GM19328 (cell line): Measurements from ENCODE around the gene PRR11.
"Not testable (repeated sequence)": the region's sequence is repeated elsewhere in the genome, so short reads cannot be mapped to it uniquely, and the experiment has no call there.

Experiments used
- ATAC-seq: cut with Tn5 transposase; IDR thresholded peaks from one replicate; pipeline ENCODE4 v1.9.1; 2021; ENCODE audit warnings: mild to moderate bottlenecking, moderate library complexity; ENCODE audit not compliant: unreplicated experiment

Gene PRR11

DNA sequence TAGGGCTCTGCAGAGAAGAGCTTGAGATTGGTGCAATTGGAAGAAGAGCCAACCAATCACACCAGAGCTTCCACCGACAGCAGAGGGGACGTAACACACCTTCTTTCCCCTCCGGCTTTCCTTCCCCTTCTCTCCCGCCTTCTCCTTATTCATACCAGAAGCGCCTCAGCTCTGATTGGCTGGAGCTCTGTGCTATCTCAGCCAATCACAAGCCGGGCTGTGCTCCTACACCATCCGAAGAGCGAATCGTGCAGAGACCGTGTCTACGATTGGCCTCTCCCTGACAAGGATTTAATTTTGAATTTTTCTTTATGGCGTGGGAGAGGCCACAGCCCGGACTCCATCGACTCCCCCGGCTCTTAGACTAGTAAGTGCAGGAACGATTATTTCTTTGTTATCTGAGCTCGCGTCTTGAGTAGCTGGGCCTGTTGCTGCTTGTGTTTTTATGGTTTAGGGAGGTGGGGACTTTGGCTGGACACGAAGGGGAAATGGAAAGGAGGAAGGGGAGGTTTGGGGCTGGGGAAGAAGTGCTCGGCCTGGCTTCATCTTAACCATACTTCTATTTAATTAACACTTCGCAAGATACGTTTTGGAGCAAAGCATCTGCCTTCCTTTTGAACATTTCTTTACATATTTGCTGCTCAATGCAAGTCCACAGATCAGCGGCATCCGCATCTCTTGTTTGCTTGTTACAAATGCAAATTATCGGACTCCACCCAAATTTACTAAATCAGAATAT, at the start of gene PRR11:
Gene PRR11, plus strand, starts transcription at position 308 of the 739 bp plus-strand sequence. CDS start 14,007 bp downstream, outside the sequence.
- ATAC-seq: peak; percentile 84

DNA sequence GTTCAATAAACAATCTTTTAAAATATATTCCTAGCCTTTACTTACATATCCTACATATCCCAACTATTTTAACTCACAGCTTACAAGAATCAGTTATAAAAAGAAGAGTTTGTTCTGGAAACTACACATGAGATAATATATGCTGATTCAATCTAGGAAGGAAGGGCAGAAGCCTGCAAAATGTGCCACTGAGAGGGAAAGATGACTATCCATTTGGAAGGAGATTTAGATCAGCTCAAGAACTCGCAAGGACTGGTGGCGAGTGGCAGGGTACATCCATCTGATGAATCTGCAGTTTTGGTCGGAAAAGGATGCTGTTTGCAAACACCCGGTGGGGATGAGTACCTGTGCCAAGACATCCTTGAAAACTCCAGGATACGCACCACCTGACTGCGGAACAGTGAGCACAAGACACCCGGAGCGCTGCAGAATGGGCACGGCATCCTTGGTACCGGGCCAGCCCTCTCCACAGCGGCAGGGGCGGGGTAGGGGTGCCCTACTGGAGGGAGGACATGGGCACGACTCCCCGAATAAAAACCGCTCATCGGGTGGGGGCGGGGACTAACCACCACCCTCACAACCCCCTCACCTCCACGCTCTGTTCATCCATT, 49.6 kb upstream of the PRR11 start:
- peak; percentile 8 for ATAC-seq

DNA sequence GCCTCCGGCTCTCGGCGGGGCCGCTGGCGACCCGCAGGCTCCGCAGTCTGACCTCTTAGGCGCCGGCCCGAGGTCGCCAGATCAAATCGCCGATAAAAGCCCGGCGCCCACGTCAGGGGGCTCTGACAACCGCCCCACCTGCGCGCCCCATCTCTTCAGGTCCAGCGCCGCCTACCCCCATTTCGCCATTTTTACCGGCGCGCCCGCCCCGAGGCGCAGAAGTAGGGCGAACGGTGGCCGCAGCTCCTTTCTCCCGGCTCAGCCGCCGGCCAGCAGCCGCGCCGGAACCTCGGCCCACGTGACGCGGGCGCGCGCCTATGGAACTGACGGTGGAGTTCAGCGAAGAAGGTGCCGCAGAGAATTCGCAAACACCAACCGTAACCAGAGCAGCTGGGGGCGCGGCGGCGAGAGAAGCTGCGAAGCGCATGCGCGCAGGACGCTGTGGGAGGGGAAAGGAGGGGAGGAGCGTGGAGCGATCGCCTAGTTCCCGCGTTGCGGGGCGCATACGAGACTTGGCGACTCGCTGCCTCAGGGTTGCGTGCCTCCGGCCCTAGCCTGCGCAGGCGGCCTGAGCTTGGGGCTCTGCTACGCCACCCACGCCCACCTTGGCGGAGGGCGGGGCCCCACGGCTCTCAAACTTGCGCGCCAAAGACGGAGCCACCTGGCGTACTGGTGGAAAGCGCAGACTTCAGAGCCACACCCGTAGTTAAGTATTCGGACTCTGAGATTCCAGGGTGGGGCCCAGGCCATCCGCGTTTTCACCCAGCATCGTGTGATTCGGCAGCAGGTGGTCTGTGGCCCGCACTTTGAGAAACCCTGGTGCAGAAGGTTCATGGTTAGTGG, 48.9 kb upstream of the PRR11 start, which contains the start of gene TRIM37:
Gene TRIM37, minus strand, starts transcription at position 418 of the 843 bp plus-strand sequence. CDS start 419 bp downstream, outside the sequence.
- ATAC-seq: peak; percentile 90

DNA sequence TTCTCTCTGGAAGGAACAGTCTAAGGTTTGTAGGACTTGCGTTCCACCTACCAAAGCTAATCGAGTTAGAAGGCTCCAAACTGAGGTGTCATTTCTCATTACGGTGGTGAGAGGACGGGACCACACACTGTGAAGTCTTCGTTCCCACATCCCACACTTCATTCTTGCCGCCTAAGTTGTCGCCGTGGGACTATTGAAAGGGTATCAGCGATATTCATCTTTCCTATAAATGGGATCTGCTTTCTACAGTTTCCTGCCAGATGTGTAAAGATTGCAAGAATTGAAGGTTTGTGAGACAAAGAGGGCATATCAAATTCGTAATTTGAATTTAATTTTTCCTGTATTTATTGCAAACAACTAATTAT, 48.3 kb upstream of the PRR11 start:
- ATAC-seq: no peak

DNA sequence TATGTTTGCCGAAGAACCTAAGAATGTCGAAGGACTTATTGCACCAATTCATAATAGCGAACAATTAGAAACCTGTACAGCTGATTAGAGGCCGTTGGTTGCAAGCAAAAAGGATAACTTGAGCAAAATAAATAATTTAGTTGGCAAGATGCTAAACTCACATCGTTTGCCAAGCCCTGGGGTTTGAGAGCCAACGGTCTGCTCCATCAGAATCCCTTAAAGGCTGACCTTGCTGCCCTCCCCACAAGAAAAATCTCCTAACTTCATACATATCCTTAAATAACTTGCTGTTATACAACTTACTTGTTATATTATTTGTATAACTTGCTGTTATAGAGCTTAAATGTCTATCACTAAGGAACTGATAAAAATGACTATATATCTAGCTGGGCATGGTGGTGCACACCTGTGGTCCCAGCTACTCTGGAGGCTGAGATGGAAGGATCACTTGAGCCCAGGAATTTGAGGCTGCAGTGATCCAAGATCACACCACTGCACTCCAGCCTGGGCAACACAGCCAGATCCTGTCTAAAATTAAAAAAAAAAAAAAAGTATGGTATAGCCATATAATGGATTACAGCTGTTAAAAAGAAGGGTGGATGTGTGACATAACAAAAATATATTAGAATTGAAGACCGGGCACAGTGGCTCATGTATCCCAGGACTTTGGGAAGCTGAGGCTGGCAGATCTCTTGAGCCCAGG, 47.0 kb upstream of the PRR11 start:
- no peak for ATAC-seq

DNA sequence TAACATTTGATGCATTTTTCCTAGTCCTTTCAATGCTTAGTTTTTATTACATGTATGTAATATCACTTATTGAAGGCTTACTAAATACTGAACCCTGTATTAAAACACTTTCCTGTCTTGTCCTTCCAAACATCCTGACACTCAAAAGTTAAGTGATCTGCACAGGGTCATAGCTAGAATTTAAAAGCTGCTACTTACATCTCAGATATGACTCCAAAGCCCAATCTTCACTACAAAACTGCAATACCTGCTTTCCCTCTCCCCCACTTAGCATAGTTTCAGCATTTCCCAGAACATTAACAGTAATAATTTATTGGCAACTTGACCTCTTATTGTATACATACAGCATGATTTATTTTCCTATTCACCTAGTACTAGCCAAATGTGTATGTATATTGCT, 44.6 kb upstream of the PRR11 start:
- no peak for ATAC-seq

DNA sequence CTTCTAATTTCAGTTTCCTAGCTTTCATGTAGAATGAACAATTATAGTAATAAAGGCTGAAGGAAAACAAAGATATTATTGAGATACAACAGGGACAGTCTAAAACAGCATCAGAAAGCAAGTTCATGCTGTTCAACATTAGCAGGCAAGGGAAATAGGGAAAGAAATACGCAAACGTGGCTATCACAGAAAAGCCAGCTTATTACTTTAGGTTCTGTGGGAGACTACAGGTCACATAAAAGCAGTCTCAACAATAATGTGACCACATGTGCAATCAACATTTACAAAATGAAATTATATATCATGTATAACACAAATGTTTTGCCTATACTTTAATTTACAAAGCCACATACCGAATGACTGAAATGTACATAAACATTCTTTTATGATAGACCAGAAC, 44.0 kb upstream of the PRR11 start:
- no peak for ATAC-seq

DNA sequence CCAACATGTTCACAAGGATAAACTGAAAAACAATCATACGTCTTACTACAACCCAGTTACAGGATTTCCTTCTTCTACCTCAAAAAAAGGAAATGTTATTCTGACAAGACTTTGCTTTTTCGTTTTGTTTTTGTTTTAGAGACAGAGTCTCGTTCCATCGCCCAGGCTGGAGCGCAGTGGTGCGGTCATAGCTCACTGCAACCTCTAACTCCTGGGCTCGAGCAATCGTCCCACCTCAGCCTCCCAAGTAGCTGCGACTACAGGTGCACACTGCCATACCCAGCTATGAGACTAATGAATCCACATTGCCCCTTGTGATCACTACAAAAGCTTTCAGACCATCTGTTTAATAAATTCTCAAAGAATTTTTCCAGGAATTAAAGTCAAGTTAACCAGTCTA, 40.1 kb upstream of the PRR11 start:
- no peak for ATAC-seq

DNA sequence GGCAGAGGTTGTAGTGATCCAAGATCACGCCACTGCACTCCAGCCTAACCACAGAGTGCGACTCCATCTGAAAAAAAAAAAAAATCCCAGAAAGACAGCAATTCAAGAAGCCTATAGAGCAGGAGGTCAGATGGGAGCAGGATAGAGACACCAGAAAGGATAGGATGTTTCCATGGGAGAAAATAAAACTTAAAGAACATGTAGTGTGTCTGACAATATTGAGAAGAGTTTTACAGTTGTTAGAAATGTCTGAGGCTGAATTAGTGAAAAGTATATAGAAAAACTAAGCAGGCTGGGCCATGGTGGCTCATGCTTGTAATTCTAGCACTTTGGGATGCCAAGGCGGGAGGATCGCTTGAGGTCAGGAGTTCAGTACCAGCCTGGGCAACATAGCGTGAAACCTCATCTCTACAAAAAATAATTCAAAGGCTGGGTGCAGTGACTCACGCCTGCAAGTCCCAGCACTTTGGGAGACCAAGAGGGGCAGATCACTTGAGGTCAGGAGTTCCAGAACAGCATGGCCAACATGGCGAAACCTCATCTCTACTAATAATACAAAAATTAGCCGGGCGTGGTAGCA, 33.6 kb upstream of the PRR11 start:
- no peak for ATAC-seq

DNA sequence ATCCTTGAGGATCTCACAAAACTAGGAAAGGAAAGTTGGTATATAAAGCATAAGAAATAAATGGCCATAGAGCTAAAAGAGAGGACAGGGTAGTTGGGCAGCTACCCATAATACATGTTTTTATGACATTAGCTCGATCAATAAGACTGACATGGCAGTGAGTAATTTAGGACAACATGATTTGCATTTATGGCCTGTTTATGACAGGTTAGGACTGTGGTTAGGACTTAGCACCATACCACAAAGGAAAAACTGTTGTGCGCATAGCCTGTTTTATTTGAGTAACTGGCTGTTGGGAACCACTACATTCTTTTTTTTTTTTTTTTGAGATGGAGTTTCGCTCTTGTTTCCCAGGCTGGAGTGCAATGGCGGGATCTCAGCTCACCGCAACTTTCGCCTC, 30.9 kb upstream of the PRR11 start:
- no peak for ATAC-seq

DNA sequence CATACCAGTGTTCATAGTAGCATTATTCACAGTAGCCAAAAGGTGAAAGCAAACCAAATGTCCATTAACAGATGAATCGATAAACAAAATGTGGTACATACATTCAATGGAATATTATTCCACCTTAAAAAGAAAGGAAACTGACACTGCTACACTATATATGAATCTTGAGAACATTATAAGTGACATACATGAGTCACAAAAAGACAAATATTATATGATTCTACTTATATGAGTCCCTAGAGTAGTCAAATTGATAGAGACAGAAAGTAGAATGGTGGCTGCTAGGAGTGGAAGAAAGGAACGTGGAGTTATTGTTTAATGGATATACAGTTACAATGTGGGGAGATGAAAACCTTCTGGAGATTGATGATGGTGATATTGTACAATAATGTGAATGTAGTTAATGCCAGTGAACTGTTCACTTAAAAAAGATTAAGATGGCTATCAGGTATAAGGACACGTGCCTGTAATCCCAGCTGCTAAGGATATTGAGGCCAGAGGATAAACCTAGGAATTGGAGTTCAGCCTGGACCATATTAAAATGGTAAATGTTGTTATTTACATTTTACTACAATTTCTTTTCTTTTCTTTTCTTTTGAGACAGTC, 28.6 kb upstream of the PRR11 start:
- no peak for ATAC-seq

DNA sequence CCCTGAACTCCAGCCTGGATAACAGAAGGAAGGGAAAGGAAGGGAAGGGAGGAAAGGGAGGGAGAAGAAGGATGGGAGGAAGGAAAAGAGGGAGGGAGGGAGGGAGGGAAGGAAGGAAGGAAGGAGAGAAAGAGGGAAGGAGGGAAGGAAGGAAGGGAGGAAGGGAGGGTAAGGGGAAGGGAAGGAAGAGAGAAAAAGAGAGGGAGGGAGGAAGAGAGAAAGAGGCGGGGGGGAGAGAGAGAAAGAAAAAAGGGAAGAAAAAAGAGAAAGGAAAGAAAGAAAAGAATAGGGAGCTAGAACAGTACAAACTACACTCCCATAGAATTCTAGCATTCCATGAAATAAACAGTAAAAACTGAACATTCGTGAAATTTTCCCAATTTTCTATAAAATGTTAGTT, 25.7 kb upstream of the PRR11 start:
- no peak for ATAC-seq

DNA sequence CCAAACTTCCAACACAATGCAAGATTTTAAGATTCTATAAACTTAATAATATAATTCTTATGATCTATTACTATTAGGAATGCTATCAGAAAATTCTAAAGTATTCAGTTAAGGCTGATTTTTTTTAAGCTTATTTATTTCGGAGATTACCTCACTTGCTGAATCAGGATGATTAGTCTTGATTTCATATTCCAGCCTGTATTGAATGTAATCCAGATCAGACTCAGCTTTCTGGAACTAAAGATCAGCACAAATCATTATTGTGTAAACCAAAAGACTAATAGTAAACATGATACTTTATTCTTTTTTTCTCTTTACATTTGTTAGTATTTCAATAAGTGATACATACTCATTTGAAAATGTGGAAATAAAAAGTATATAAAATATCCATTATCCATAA, 24.4 kb upstream of the PRR11 start:
- ATAC-seq: no peak

DNA sequence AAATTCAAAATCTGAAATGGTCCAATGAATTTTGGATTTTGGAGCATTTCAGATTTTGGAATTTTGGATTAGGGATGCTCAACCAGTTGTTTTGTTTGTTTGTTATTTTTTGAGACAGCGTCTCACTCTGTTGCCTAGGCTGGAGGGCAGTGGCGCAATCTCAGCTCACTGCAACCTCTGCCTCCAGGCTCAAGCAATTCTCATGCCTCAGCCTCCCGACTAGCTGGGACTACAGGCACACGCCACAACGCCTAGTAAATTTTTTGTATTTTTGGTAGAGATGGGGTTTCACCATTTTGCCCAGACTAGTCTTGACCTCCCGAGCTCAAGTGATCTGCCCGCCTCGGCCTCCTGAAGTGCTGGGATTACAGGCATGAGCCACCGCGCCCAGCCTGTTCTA, 17.2 kb upstream of the PRR11 start:
- ATAC-seq: not testable (repeated sequence)

DNA sequence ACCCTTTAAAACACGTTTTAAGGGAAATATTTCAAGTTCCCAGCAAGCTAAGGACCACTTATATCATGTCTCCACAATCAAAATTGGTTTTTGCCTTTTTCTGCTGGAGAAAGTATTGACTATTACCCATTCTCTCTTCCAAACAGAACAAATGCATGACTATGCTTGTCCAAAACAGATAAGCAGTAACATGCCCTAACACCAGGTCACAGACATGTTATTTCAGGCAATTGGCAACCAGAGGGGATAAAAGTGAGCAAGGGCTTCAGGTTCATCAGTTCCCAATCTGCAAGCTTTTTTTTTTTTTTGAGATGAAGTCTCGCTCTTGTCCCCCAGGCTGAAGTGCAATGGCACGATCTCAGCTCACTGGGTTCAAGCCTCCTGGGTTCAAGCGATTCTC, 15.6 kb upstream of the PRR11 start:
- no peak for ATAC-seq

DNA sequence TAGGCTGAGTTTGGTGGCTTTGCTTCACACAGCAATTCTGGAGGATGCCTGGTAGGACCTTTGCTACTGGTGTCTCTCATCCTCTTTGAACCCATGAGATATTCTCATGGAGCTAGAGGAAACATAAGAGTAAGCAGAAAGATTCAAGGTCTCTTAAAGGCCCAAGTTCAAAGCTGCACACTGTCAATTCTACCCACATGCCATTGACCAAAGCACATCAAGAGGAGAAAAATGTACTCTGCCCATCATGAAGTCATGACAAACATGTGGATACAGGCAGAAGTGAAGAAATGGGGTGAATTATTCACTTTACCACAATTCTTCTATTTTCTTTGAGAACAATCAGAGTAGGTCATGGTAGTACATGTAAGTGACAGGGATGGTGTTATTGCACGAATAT, 13.7 kb upstream of the PRR11 start:
- ATAC-seq: no peak

DNA sequence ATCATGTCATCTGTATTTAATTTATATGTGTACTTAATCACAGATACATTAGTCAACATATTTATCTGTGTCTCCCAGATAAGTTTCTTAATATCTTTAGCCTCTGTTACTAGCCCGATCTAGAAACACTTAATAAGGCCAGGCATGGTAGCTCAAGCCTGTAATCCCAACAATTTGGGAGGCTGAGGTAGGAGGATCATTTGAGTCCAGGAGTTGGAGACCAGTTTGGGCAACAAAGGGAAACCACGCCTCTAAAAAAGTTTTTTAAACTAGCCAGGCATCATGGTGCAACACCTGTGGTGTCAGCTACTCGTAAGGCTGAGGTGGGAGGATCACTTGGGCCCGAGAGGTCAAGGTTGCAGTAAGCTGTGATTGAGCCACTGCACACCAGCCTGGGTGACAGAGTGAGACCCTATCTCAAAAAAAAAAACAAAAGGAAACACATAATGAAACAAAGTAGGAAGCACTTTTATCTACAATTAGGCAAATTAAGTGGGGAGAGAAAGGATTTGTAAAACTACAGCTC, 9.9 kb upstream of the PRR11 start:
- ATAC-seq: no peak

DNA sequence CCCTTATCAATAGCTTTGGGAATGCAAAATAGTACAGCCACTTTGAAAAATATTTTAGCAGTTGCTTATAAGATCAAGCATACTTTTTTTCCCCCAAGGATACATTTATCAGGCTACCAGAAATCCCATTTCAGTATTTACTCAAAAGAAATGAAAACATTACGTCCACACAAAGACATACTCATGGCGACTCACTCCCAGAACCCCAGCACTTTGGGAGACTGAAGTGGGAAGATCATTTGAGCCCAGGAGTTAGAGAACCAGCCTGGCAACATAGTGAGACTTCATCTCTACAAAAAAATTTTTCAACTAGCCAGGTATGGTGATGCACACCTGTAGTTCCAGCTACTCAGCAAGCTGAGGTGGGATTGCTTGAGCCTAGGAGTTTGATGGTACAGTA, 6.5 kb upstream of the PRR11 start:
- no peak for ATAC-seq

DNA sequence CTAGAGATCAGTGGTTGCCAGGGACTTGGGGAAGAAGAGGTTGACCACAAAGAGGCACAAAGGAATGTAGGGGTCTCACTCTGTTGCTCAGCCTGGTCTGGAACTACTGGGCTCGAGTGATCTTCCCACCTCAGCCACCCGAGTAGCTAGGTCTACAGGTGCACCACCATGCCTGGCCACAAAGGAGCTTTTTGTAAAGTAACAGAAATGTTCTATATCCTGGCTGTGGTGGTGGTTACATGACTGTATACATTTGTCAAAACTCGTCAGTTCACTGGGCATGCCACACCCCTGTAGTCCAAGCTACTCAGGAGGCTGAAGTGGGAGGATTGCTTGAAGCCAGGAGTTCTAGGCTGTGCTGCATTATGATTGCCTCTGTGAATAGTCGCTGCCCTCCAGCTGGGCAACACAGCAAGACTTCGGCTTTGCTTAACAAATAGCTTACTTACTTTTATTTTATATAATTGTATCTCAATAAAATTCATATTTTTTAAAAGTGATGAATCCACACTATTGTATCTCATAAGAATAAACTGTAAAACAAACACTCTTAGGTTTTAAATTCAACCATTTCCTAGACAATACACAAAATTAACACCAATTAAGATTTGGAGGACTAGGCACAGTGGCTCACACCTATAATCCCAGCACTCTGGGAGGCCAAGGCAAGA, 5.6 kb upstream of the PRR11 start:
- ATAC-seq: no peak

DNA sequence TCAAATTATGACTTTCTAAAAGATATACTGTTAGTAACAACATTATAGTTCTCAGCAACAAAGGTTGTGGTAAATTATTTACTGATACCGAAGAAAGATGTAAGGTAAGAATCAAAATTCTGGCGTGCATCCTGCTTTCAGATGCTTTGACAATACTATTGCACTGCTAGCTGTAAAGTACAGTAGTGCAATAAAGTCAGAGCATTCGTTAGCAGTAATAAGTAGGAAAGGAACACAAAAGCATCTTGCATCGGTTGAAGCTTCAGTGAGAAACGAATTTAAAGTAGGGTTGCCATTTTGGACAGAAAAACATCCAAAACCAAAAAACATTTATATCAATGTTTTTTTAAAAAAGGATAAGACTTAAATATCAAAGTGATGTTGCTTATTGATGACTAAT, 4.5 kb upstream of the PRR11 start:
- no peak for ATAC-seq
